K562 (cell line): ENCODE measurements around the gene AGO4. TPM values are rescaled to one million over a fixed set of nuclear protein-coding genes. Genes with fewer than 3 reads are reported as not detected.
A peak's percentile ranks its signal among the peaks of the same experiment; 100 is the strongest.

ENCODE experiments used
- ATF3 ChIP-seq, 2 experiments: fragments of 450-650 bp in 1 of 2; sonication (generic) in 1 of 2; formaldehyde crosslinking in 1 of 2; IDR thresholded peaks in 1 of 2; conservative IDR thresholded peaks in 1 of 2; 2 replicates each; pipeline versions ENCODE4 v1.6.1 to v1.8.1; 2016 to 2023; ENCODE audit warnings: mild to moderate bottlenecking in 2 of 2, moderate library complexity in 2 of 2, inconsistent platforms in 1 of 2, missing genetic modification reagents in 1 of 2
- BDP1 ChIP-seq: IDR thresholded peaks from 3 replicates; pipeline ENCODE4 v1.6.1; 2011; ENCODE audit not compliant: insufficient read length, insufficient read depth
- BRCA1 ChIP-seq, 2 experiments: fragments of 450-650 bp in 1 of 2; sonication (generic) in 1 of 2; formaldehyde crosslinking in 1 of 2; IDR thresholded peaks; 2 replicates each; pipeline versions ENCODE4 v1.5.0 to v1.6.1; 2017 to 2020; ENCODE audit warnings: mild to moderate bottlenecking in 1 of 2, missing genetic modification reagents in 1 of 2
- CBFB ChIP-seq: sonication (generic); formaldehyde crosslinking; IDR thresholded peaks from 2 replicates; pipeline ENCODE4 v1.4.0; 2020; ENCODE audit warnings: mild to moderate bottlenecking, missing genetic modification reagents
- CCAR2 ChIP-seq: fragments of 200-400 bp; formaldehyde crosslinking; IDR thresholded peaks from 2 replicates; pipeline ENCODE4 v1.6.1; 2017; ENCODE audit warnings: mild to moderate bottlenecking, low read depth, low read length
- ESRRA ChIP-seq: fragments of 450-650 bp; IDR thresholded peaks from 2 replicates; pipeline ENCODE4 v1.6.1; 2014; ENCODE audit warnings: low read depth, mild to moderate bottlenecking, moderate library complexity, borderline replicate concordance
- HIVEP1 ChIP-seq: fragments of 250-450 bp; sonication (Bioruptor Pico); IDR thresholded peaks from 2 replicates; pipeline ENCODE4 v1.4.0; 2020; ENCODE audit warnings: mild to moderate bottlenecking
- KAT7 ChIP-seq: sonication (generic); formaldehyde crosslinking; IDR thresholded peaks from 2 replicates; pipeline ENCODE4 v1.8.0; 2022; ENCODE audit warnings: missing genetic modification reagents, mild to moderate bottlenecking, borderline replicate concordance
- NBN ChIP-seq: fragments of 450-650 bp; IDR thresholded peaks from 2 replicates; pipeline ENCODE4 v1.6.1; 2016; ENCODE audit warnings: low read depth, mild to moderate bottlenecking
- SUPT5H ChIP-seq: fragments of 450-650 bp; IDR thresholded peaks from 2 replicates; pipeline ENCODE4 v1.6.1; 2016
- TCF7 ChIP-seq: sonication (generic); IDR thresholded peaks from 2 replicates; pipeline ENCODE4 v1.6.1; 2016; ENCODE audit warnings: antibody characterized with exemption, borderline replicate concordance
- TEAD1 ChIP-seq, 2 experiments: fragments of 450-650 bp in 1 of 2; sonication (generic) in 1 of 2; formaldehyde crosslinking; IDR thresholded peaks; 2 replicates each; pipeline versions ENCODE4 v1.4.0 to v1.8.0; 2020 to 2022; ENCODE audit warnings: mild to moderate bottlenecking in 2 of 2, missing genetic modification reagents in 1 of 2
- TGIF2 ChIP-seq: sonication (generic); formaldehyde crosslinking; IDR thresholded peaks from 2 replicates; pipeline ENCODE4 v1.8.1; 2022; ENCODE audit warnings: mild to moderate bottlenecking, missing genetic modification reagents, moderate library complexity
- XRCC4 ChIP-seq: IDR thresholded peaks from one replicate; pipeline ENCODE4 v1.6.1; 2011; ENCODE audit not compliant: insufficient read depth, insufficient read length; ENCODE audit errors: extremely low read depth
- XRCC5 ChIP-seq: fragments of 200-400 bp; formaldehyde crosslinking; IDR thresholded peaks from 2 replicates; pipeline ENCODE4 v1.6.1; 2017; ENCODE audit warnings: low read depth, mild to moderate bottlenecking, low read length
- ZKSCAN3 ChIP-seq: fragments of 250-450 bp; sonication (Bioruptor Pico); IDR thresholded peaks from 2 replicates; pipeline ENCODE4 v1.4.0; 2020
- ZNF785 ChIP-seq: fragments of 250-450 bp; sonication (Bioruptor Pico); IDR thresholded peaks from 2 replicates; pipeline ENCODE4 v1.4.0; 2020; ENCODE audit warnings: mild to moderate bottlenecking
- ZZZ3 ChIP-seq: fragments of 450-650 bp; IDR thresholded peaks from 2 replicates; pipeline ENCODE4 v1.6.1; 2016; ENCODE audit warnings: antibody characterized with exemption, mild to moderate bottlenecking, moderate library complexity
- polyA plus RNA-seq, 8 experiments: library from polyadenylated mRNA; depleted of rRNA in 4 of 8; stranded (reverse) in 5 of 8; unstranded in 3 of 8; fragments of >200 nt; fragmentation: Nextera tagmentation in 2 of 8; fragmentation: Illumina TruSeq in 1 of 8; extraction: Ambion mirVana in 2 of 8; extraction: Trizol in 1 of 8; gene quantifications; 2 replicates each; pipeline versions ENCODE4 v1.2.1 to v1.2.3, GENCODE V29; 2011 to 2014; ENCODE audit warnings: inconsistent platforms in 1 of 8, missing spikeins in 1 of 8
- total RNA-seq, 7 experiments: library from RNA; depleted of rRNA in 6 of 7; stranded (reverse); fragments of >200 nt in 6 of 7; fragmentation: Illumina TruSeq in 2 of 7; extraction: Trizol in 2 of 7; gene quantifications; 2 replicates each; pipeline versions ENCODE4 v1.2.1 to v1.2.3, GENCODE V29; 2011 to 2021; ENCODE audit warnings: low replicate concordance in 1 of 7
- TF ChIP-seq, protein P1 (sequence below): sonication (generic); formaldehyde crosslinking; IDR thresholded peaks from 2 replicates; pipeline ENCODE4 v1.8.1; 2023; ENCODE audit warnings: mild to moderate bottlenecking, missing genetic modification reagents
- TF ChIP-seq, protein P2 (sequence below): fragments of 450-650 bp; formaldehyde crosslinking; IDR thresholded peaks from 2 replicates; pipeline ENCODE4 v1.4.0; 2020; ENCODE audit warnings: mild to moderate bottlenecking, mixed read lengths
- TF ChIP-seq, protein P3 (sequence below): fragments of 150-350 bp; IDR thresholded peaks from 2 replicates; pipeline ENCODE4 v1.6.1; 2014; ENCODE audit warnings: low read depth, mild to moderate bottlenecking, low read length, borderline replicate concordance

The AGO4 gene
- total and polyA plus RNA-seq, 9 of the 15 experiments (the other 6 are each of a cell fraction or from before 2014, with no cell fraction given), result 1.3 to 10.5 (median 6.5) TPM

DNA sequence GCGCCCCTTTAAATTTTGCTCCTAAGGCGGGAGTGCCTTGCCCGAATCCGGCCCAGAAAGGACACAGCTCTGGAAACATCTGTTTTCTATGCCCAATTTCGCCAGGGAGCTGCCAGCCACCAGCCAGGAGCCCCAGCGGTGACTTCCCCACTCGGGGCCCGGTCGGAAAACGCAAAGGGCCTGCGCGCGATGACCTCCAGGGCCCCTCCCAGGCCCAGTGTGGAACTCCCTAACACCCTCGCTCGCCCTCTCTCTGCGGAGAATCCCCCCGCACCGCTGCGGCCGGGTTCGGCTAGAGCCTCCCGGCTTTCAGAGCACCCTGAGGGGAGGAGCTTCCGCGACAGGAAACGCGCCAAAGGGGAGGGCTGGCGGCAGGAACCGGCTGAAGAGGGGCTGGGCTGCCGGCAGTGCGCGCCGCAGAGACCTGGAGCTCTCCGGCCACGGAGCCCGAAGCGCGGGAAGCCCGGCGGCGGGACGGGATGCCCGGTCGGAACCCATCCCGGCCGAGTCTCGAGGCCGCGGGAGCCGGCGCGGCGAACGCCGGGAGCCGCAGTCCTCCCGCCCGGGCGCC is 38.5 kb upstream of the AGO4 start (continued):
- TF ChIP-seq KAT7 (CRISPR knock-in tag) (0 out of 2 replicates have a peak, but pooled peaks have one; percentile 49), CCAR2 (no peak), SUPT5H (no peak), ZNF785 (CRISPR knock-in tag) (no peak), TCF7 (no peak), TEAD1 (CRISPR knock-in tag; IDR thresholded peaks at IDR 0.05) (peak in 1 of 2 experiments; percentile 81; a peak in 2 of 4 replicates), ZKSCAN3 (no peak), BRCA1 (IDR thresholded peaks at IDR 0.05) (no peak), BRCA1 (CRISPR knock-in tag; IDR thresholded peaks at IDR 0.05) (no peak), ESRRA (peak; percentile 71), HIVEP1 (CRISPR knock-in tag) (no peak), XRCC4 (no peak), NBN (no peak; the same call in 1 of the 2 replicates), ATF3 (IDR thresholded peaks at IDR 0.05) (no peak), ATF3 (CRISPR knock-in tag; conservative IDR thresholded peaks at IDR 0.05) (no peak), XRCC5 (peak; percentile 42; the same call in 1 of the 2 replicates), TGIF2 (CRISPR knock-in tag) (no peak), ZZZ3 (no peak), BDP1 (no peak), CBFB (CRISPR knock-in tag) (no peak)
- TF ChIP-seq, protein P1, sequence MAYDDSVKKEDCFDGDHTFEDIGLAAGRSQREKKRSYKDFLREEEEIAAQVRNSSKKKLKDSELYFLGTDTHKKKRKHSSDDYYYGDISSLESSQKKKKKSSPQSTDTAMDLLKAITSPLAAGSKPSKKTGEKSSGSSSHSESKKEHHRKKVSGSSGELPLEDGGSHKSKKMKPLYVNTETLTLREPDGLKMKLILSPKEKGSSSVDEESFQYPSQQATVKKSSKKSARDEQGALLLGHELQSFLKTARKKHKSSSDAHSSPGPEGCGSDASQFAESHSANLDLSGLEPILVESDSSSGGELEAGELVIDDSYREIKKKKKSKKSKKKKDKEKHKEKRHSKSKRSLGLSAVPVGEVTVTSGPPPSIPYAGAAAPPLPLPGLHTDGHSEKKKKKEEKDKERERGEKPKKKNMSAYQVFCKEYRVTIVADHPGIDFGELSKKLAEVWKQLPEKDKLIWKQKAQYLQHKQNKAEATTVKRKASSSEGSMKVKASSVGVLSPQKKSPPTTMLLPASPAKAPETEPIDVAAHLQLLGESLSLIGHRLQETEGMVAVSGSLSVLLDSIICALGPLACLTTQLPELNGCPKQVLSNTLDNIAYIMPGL (CRISPR knock-in tag), result peak; percentile 36; the same call in 1 of the 2 replicates
- TF ChIP-seq, protein P2, sequence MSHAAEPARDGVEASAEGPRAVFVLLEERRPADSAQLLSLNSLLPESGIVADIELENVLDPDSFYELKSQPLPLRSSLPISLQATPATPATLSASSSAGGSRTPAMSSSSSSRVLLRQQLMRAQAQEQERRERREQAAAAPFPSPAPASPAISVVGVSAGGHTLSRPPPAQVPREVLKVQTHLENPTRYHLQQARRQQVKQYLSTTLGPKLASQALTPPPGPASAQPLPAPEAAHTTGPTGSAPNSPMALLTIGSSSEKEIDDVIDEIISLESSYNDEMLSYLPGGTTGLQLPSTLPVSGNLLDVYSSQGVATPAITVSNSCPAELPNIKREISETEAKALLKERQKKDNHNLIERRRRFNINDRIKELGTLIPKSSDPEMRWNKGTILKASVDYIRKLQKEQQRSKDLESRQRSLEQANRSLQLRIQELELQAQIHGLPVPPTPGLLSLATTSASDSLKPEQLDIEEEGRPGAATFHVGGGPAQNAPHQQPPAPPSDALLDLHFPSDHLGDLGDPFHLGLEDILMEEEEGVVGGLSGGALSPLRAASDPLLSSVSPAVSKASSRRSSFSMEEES (CRISPR knock-in tag), result no peak
- TF ChIP-seq, protein P3, sequence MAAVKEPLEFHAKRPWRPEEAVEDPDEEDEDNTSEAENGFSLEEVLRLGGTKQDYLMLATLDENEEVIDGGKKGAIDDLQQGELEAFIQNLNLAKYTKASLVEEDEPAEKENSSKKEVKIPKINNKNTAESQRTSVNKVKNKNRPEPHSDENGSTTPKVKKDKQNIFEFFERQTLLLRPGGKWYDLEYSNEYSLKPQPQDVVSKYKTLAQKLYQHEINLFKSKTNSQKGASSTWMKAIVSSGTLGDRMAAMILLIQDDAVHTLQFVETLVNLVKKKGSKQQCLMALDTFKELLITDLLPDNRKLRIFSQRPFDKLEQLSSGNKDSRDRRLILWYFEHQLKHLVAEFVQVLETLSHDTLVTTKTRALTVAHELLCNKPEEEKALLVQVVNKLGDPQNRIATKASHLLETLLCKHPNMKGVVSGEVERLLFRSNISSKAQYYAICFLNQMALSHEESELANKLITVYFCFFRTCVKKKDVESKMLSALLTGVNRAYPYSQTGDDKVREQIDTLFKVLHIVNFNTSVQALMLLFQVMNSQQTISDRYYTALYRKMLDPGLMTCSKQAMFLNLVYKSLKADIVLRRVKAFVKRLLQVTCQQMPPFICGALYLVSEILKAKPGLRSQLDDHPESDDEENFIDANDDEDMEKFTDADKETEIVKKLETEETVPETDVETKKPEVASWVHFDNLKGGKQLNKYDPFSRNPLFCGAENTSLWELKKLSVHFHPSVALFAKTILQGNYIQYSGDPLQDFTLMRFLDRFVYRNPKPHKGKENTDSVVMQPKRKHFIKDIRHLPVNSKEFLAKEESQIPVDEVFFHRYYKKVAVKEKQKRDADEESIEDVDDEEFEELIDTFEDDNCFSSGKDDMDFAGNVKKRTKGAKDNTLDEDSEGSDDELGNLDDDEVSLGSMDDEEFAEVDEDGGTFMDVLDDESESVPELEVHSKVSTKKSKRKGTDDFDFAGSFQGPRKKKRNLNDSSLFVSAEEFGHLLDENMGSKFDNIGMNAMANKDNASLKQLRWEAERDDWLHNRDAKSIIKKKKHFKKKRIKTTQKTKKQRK, result no peak
